Breast epithelium (tissue), 4 donors: ENCODE data around the gene ARHGAP26. TPM values are rescaled to one million over a fixed set of nuclear protein-coding genes. Genes with fewer than 3 reads are reported as not detected.
A peak's percentile ranks its signal among the peaks of the same experiment; 100 is the strongest.

Experiments
- DNase-seq, 2 donors: peaks; one replicate each; pipeline ENCODE4 v3.0.0-alpha.2; 2019; ENCODE audit warnings: low spot score in 2 of 2
- H3K27ac ChIP-seq, 2 donors: fragments of 200-600 bp; sonication (generic) in 1 of 2; one replicate each; pipeline ENCODE4 v1.5.1; 2016 to 2019; ENCODE audit warnings: mild to moderate bottlenecking in 1 of 2
- H3K27me3 ChIP-seq, 2 donors: fragments of 200-600 bp; sonication (generic) in 1 of 2; one replicate each; pipeline versions ENCODE4 v1.5.1 to v1.6.0; 2017 to 2019; ENCODE audit warnings: control low read depth in 1 of 2, mild to moderate bottlenecking in 1 of 2
- H3K36me3 ChIP-seq: fragments of 200-600 bp; one replicate; pipeline ENCODE4 v1.5.1; 2019
- H3K4me1 ChIP-seq, 2 donors: fragments of 200-600 bp; sonication (generic); one replicate each; pipeline ENCODE4 v1.5.1; 2016 to 2019; ENCODE audit warnings: control low read depth in 1 of 2
- H3K4me3 ChIP-seq, 3 donors: fragments of 200-600 bp; sonication (generic); 1 replicate in 2 of 3; 2 replicates in 1 of 3; pipeline ENCODE4 v1.5.1; 2016 to 2019; ENCODE audit warnings: mild to moderate bottlenecking in 3 of 3, moderate library complexity in 2 of 3
- H3K9me3 ChIP-seq, 2 donors: fragments of 200-600 bp; sonication (generic) in 1 of 2; one replicate each; pipeline ENCODE4 v1.5.1; 2016 to 2019; ENCODE audit warnings: control low read depth in 1 of 2
- CTCF ChIP-seq, 3 donors: fragments of 450-650 bp; IDR thresholded peaks; one replicate each; pipeline ENCODE4 v1.5.1; 2016 to 2017; ENCODE audit warnings: antibody characterized with exemption in 3 of 3, mild to moderate bottlenecking in 3 of 3, moderate library complexity in 3 of 3
- POLR2A ChIP-seq: fragments of 450-650 bp; IDR thresholded peaks from one replicate; pipeline ENCODE4 v1.6.1; 2016; ENCODE audit warnings: antibody characterized with exemption, mild to moderate bottlenecking, moderate library complexity
- POLR2AphosphoS5 ChIP-seq, 3 donors: sonication (generic); formaldehyde crosslinking; IDR thresholded peaks; one replicate each; pipeline ENCODE4 v1.6.1; 2017; ENCODE audit warnings: antibody characterized with exemption in 3 of 3
- intact Hi-C: fragments of 100-400 bp; cut with DNase I; formaldehyde crosslinking; loops from one replicate; pipeline ENCODE4 v1.15.1; 2023; ENCODE audit warnings: low total_unique reads
- total RNA-seq, 3 donors: library from RNA; depleted of rRNA; stranded (reverse); fragments of >200 nt; gene quantifications; one replicate each; pipeline ENCODE4 v1.1.0, GENCODE V29; 2016

ARHGAP26 gene
- total RNA-seq, 3 donors from 2014 or later: 33.1 to 89.0 (median 56.4) TPM

GRCh38 chr5:142894749-142895148 is 124.6 kb downstream of the ARHGAP26 start:
- no peaks in the 10 kb centered on the region for H3K27me3 ChIP-seq
- intact Hi-C loops: no loop called here
- H3K27ac ChIP-seq: no peak overlapping the region
- no peak for DNase-seq
- no peak overlapping the region for H3K4me3 ChIP-seq
- peaks cover 0 to 6% of the 10 kb centered on the region in 2 donors for H3K4me1 ChIP-seq
- no peaks in the 10 kb centered on the region for H3K36me3 ChIP-seq
- no peaks in the 10 kb centered on the region for H3K9me3 ChIP-seq
- no peak for TF ChIP-seq POLR2A
- TF ChIP-seq POLR2AphosphoS5 (IDR thresholded peaks at IDR 0.05): no peak
- no peak for TF ChIP-seq CTCF (IDR thresholded peaks at IDR 0.05)

- Histone ChIP-seq H3K36me3 (no peaks in the 10 kb centered on the region), H3K4me3 (no peak overlapping the region), H3K27me3 (no peaks in the 10 kb centered on the region), H3K9me3 (no peaks in the 10 kb centered on the region), H3K27ac (no peak overlapping the region), H3K4me1 (peaks cover 0 to 6% of the 10 kb centered on the region in 2 donors)
- DNase-seq: no peak
- TF ChIP-seq POLR2AphosphoS5 (IDR thresholded peaks at IDR 0.05) (no peak), CTCF (IDR thresholded peaks at IDR 0.05) (no peak), POLR2A (no peak)
- intact Hi-C loops: no loop called here
These were observed 126.3 kb downstream of the ARHGAP26 start for GRCh38 chr5:142896325-142897007.

GRCh38 chr5:142897328-142897727 is 127.2 kb downstream of the ARHGAP26 start:
- intact Hi-C loops: no loop called here
- no peaks in the 10 kb centered on the region for H3K27me3 ChIP-seq
- no peak for DNase-seq
- no peaks in the 10 kb centered on the region for H3K9me3 ChIP-seq
- no peaks in the 10 kb centered on the region for H3K36me3 ChIP-seq
- H3K27ac ChIP-seq: no peak overlapping the region
- H3K4me1 ChIP-seq: peaks cover 0 to 6% of the 10 kb centered on the region in 2 donors
- no peak overlapping the region for H3K4me3 ChIP-seq
- TF ChIP-seq CTCF (IDR thresholded peaks at IDR 0.05) (no peak), POLR2A (no peak), POLR2AphosphoS5 (IDR thresholded peaks at IDR 0.05) (no peak)

- peaks cover 0 to 3% of the 10 kb centered on the region in 2 donors for H3K4me1 ChIP-seq
- intact Hi-C loops: no loop called here
- DNase-seq: no peak
- no peaks in the 10 kb centered on the region for H3K9me3 ChIP-seq
- peak overlapping the region; percentile 1 to 33 for H3K27ac ChIP-seq
- no peak overlapping the region for H3K4me3 ChIP-seq
- H3K36me3 ChIP-seq: no peaks in the 10 kb centered on the region
- no peaks in the 10 kb centered on the region for H3K27me3 ChIP-seq
- no peak for TF ChIP-seq CTCF (IDR thresholded peaks at IDR 0.05)
- no peak for TF ChIP-seq POLR2AphosphoS5 (IDR thresholded peaks at IDR 0.05)
- no peak for TF ChIP-seq POLR2A
These were observed 130.8 kb downstream of the ARHGAP26 start for GRCh38 chr5:142900927-142901326.

GRCh38 chr5:142901476-142902185 is 131.5 kb downstream of the ARHGAP26 start:
- peak overlapping the region; percentile 31 to 33 for H3K27ac ChIP-seq
- DNase-seq: no peak
- no peaks in the 10 kb centered on the region for H3K4me1 ChIP-seq
- TF ChIP-seq CTCF (IDR thresholded peaks at IDR 0.05) (no peak), POLR2AphosphoS5 (IDR thresholded peaks at IDR 0.05) (no peak), POLR2A (no peak)
- no peaks in the 10 kb centered on the region for H3K9me3 ChIP-seq
- H3K27me3 ChIP-seq: no peaks in the 10 kb centered on the region
- H3K36me3 ChIP-seq: no peaks in the 10 kb centered on the region
- H3K4me3 ChIP-seq: no peak overlapping the region
- intact Hi-C loops: no loop called here
